A549 (cell line): ENCODE measurements around the gene ZSWIM1.

Experiments
- CHD4 ChIP-seq: fragments of 200-600 bp; sonication (generic); IDR thresholded peaks from 2 replicates; pipeline ENCODE4 v1.6.1; 2016; ENCODE audit warnings: antibody characterized with exemption, mild to moderate bottlenecking, borderline replicate concordance
- MAZ ChIP-seq: fragments of 150-350 bp; IDR thresholded peaks from 2 replicates; pipeline ENCODE4 v1.6.1; 2014; ENCODE audit warnings: antibody characterized with exemption, low read depth, low read length, borderline replicate concordance
- MYC ChIP-seq: IDR thresholded peaks from 2 replicates; pipeline ENCODE4 v1.6.1; 2012; ENCODE audit warnings: mild to moderate bottlenecking, inconsistent platforms, low read length, improper control_type of control experiment, borderline replicate concordance
- PHF8 ChIP-seq: fragments of 200-600 bp; sonication (generic); IDR thresholded peaks from 2 replicates; pipeline ENCODE4 v1.6.1; 2016; ENCODE audit warnings: low read depth, mild to moderate bottlenecking, antibody characterized with exemption, moderate library complexity, borderline replicate concordance
- POLR2AphosphoS2 ChIP-seq: conservative IDR thresholded peaks from 2 replicates; pipeline ENCODE4 v1.6.1; 2012; ENCODE audit warnings: low read length, improper control_type of control experiment, inconsistent platforms
- ZFP36 ChIP-seq: fragments of 450-650 bp; IDR thresholded peaks from 2 replicates; pipeline ENCODE4 v1.6.1; 2014; ENCODE audit warnings: borderline replicate concordance; ENCODE audit not compliant: partially characterized antibody
- TF ChIP-seq, protein P1 (sequence below): fragments of >200 bp; sonication (Bioruptor Twin); formaldehyde crosslinking; IDR thresholded peaks from 3 replicates; pipeline ENCODE4 v1.5.1; 2016
- TF ChIP-seq, protein P2 (sequence below): fragments of >200 bp; sonication (Bioruptor Twin); formaldehyde crosslinking; IDR thresholded peaks from 3 replicates; pipeline ENCODE4 v1.6.1; 2016
- TF ChIP-seq, protein P3 (sequence below): IDR thresholded peaks from 2 replicates; pipeline ENCODE4 v1.6.1; 2012

DNA sequence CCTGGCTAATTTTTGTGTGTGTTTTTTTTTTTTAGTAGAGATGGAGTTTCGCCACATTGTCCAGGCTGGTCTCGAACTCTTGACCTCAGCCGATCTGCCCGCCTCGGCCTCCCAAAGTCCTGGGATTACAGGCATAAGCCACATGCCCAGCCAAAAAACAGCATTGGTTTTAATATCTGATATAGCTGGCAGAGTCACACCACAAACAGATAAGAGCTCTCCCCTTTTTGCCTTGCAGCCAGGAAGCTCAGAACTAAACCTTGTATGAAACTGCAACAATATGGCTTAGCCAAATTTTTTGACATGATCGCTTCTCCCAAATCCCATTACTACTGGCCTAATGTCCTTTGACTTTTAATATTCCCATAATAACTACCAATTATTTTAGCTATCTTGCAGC lies 28.7 kb upstream of the ZSWIM1 start:
- no peak for TF ChIP-seq POLR2AphosphoS2
- TF ChIP-seq, protein P1, sequence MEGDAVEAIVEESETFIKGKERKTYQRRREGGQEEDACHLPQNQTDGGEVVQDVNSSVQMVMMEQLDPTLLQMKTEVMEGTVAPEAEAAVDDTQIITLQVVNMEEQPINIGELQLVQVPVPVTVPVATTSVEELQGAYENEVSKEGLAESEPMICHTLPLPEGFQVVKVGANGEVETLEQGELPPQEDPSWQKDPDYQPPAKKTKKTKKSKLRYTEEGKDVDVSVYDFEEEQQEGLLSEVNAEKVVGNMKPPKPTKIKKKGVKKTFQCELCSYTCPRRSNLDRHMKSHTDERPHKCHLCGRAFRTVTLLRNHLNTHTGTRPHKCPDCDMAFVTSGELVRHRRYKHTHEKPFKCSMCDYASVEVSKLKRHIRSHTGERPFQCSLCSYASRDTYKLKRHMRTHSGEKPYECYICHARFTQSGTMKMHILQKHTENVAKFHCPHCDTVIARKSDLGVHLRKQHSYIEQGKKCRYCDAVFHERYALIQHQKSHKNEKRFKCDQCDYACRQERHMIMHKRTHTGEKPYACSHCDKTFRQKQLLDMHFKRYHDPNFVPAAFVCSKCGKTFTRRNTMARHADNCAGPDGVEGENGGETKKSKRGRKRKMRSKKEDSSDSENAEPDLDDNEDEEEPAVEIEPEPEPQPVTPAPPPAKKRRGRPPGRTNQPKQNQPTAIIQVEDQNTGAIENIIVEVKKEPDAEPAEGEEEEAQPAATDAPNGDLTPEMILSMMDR: no peak
- no peak for TF ChIP-seq ZFP36
- TF ChIP-seq MYC: no peak
- TF ChIP-seq MAZ: no peak
- TF ChIP-seq, protein P2, sequence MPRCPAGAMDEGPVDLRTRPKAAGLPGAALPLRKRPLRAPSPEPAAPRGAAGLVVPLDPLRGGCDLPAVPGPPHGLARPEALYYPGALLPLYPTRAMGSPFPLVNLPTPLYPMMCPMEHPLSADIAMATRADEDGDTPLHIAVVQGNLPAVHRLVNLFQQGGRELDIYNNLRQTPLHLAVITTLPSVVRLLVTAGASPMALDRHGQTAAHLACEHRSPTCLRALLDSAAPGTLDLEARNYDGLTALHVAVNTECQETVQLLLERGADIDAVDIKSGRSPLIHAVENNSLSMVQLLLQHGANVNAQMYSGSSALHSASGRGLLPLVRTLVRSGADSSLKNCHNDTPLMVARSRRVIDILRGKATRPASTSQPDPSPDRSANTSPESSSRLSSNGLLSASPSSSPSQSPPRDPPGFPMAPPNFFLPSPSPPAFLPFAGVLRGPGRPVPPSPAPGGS: no peak
- no peak for TF ChIP-seq CHD4
- TF ChIP-seq, protein P3, sequence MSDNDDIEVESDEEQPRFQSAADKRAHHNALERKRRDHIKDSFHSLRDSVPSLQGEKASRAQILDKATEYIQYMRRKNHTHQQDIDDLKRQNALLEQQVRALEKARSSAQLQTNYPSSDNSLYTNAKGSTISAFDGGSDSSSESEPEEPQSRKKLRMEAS: no peak
- TF ChIP-seq PHF8: no peak
